Activated CD4-positive, alpha-beta T cell treated with anti-CD3 and anti-CD28 coated beads, Interleukin-2, Interleukin-4, amounts not matched to agents 100 ng/mL and 50 ng/mL, durations not matched to agents 16 hours and 8 hours (primary cell): Measurements from ENCODE around the gene EXOC1.
"Not testable (repeated sequence)": the region's sequence is repeated elsewhere in the genome, so short reads cannot be mapped to it uniquely, and the experiment has no call there.

Experiments
- DNase-seq: peaks from one replicate; pipeline ENCODE4 v3.0.0-alpha.2; 2020; ENCODE audit warnings: low spot score

The EXOC1 gene, protein sequence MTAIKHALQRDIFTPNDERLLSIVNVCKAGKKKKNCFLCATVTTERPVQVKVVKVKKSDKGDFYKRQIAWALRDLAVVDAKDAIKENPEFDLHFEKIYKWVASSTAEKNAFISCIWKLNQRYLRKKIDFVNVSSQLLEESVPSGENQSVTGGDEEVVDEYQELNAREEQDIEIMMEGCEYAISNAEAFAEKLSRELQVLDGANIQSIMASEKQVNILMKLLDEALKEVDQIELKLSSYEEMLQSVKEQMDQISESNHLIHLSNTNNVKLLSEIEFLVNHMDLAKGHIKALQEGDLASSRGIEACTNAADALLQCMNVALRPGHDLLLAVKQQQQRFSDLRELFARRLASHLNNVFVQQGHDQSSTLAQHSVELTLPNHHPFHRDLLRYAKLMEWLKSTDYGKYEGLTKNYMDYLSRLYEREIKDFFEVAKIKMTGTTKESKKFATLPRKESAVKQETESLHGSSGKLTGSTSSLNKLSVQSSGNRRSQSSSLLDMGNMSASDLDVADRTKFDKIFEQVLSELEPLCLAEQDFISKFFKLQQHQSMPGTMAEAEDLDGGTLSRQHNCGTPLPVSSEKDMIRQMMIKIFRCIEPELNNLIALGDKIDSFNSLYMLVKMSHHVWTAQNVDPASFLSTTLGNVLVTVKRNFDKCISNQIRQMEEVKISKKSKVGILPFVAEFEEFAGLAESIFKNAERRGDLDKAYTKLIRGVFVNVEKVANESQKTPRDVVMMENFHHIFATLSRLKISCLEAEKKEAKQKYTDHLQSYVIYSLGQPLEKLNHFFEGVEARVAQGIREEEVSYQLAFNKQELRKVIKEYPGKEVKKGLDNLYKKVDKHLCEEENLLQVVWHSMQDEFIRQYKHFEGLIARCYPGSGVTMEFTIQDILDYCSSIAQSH

DNA sequence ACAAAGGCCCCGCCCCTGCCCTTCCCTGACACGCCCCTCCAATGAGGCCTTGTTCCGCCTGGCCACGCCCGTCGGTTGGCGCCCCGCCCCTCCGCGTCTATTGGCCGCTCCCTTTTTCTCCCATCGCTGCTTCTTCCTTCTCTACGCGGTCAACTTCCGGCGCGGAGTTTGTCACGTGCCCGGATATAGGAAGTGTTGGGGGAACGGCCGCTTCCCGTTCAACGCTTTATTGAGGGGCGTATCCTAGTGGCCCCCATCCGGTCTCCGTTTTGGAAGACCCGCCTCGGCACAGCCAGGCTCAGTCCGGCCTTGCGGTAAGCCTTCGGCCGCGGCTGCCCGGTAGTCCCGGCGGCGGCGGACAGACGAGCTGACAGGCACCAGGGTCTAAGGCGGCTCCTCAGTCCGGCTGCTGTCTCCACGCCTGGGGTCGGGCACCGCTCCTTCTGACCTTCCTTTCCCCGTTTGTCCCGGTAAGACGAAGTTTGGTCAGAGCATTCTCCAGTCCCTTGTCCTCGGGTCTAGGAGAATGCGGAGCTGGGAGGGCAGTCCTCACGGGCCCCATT lies at the start of gene EXOC1:
Gene EXOC1, plus strand, starts transcription at position 165 of the 563 bp plus-strand sequence. CDS start 4,676 bp downstream, outside the sequence.
- DNase-seq: peak; percentile 97

DNA sequence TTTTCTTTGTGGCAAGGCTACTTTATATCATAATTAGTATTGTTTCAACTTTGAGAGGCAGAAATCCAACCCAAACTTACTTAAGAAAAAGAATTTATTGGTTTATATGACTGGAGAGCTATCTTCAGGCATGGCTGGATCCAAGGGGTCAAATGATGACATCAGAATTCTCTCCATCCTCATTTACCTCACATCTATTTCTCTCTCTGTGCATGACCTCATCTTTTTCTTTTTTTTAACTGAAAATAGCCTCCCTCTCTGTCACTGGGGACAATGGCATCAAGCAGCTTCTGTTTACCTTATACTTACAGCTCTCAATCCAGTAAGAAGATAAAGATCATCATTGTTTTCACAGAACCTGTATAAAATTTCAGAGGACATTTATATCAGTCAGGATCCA lies 45.9 kb upstream of the EXOC1 start:
- DNase-seq: no peak

DNA sequence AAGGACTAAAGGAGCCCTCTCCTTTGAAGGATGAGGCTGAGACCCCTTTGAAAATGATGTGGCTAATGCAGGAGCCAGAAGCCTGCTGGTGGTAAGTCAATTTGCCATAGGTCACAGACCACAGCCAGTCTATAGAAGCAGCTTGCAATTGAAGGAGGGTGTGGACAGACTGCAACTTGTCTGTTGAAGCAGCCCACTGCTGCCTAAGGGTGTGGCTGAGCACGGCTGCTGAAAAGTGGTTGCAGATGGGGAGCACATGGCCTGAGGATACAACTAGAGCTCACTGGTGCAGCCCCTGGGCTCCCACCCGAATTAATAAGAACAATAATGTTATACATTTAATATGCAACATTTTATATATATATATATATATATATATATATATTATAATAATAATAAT lies 45.3 kb upstream of the EXOC1 start:
- no peak for DNase-seq

DNA sequence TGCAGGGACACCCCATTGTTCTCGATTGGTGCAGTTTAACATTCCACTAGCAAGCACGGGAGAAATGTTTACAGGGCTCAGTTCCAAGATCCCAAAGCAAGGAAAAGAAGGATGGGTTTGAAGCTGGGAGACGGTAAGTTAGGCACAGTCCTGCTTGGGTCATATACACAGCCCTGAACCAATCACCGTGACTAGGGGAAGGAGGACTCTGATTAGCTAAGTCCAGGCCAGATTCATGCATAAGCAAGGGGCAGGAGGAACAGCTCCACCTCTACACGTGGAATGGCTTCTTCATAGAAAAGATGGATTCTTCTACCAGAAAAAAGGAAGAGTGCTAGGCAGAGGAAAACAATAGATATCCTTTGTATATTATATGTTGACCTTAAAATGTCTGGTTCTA lies 44.8 kb upstream of the EXOC1 start:
- no peak for DNase-seq

DNA sequence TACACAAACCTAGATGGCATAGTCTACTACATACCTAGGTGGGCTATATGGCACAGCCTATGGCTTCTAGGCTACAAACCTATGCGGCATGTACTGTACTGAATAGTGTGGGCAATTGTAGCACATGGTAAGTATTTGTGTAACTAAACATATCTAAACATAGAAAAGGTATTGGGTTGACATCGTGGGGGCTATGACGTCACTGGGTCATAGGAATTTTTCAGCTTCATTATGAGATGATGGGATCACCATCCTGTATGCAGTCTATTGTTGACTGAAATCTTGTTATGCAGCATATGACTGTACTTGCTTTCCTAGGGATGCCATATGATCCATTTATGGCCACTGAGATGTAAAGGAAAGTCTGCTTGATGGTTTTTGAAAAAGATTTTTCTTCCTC lies 35.8 kb upstream of the EXOC1 start:
- no peak for DNase-seq

DNA sequence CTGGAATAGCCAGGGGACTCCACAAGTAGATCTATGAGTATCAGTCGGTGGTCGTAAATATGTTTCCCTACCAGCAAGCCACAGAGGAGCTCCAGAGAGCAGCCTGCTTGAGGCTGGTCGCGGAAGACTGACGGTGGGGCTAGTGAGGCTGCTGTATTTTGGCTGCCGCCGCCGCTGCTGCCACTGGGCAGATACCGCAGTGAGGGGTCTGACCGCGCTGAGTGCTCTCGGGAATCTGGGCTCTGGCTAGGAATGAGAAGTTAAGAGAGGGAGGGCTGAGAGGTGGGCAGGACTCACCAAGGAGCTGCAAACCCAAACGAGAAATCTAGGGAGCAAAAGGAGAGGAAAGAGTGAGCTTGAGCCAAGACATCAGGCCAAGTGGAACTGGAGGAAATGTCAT lies 33.8 kb upstream of the EXOC1 start, which contains the start of gene EXOC1L:
Gene EXOC1L, plus strand, starts transcription at position 157 of the 400 bp plus-strand sequence. Its CDS starts 237 bp downstream, at position 394.
- DNase-seq: no peak

DNA sequence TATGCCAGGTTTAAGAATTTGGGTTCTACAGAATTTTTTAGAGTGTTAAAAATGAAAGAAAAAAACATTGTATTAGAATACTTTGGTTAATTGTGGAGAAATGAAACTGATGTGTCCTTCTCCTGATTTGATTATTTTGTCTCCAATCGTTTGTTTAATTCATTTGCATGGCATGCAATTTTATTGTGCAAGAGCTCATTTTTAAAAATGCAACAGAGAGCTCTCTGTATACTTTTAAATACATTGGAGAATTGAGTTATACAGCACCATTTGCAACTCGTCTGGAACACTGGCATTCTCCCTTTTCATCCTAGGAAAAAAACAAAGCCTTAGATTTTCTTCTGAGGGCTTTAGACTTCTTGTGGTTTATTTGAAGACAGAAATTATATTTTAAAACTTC lies 33.2 kb upstream of the EXOC1 start:
- DNase-seq: no peak

DNA sequence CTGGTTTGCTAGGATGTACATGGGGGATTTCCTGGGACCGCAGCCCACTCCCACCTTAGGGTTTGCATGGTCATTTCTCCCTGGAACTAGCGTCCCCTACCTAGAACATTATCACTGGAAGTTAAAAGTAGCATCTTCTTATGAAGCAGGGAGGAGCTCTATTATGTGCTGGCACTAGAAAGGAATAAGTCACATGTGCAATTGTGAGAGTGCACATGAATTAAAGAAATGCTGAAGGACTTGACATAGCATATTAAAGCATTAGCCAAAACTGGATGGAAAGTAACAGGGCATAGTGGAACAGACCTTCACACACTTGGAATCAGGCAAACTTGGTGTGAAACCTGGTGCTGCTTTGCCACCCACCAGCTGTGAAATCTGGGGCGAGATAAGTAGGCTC lies 31.1 kb upstream of the EXOC1 start:
- no peak for DNase-seq

DNA sequence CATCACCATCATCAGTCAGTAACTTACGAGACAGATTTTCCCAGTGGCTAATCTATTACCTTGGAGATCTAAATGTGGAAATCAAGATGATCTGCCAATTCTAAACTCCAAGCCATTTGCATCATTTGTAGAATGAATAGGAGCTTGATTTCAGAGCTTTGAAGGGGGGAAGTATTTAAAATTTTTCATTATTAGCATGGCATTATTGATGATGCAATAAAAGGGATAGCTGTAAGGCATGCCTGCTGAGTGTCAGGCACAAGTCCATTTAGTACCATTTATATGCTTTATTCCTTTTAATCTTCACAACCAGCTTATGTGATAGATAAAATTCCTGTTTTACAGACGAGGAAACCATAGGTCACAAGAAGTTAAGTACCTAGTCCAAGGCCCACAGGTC lies 28.6 kb upstream of the EXOC1 start:
- DNase-seq: no peak

DNA sequence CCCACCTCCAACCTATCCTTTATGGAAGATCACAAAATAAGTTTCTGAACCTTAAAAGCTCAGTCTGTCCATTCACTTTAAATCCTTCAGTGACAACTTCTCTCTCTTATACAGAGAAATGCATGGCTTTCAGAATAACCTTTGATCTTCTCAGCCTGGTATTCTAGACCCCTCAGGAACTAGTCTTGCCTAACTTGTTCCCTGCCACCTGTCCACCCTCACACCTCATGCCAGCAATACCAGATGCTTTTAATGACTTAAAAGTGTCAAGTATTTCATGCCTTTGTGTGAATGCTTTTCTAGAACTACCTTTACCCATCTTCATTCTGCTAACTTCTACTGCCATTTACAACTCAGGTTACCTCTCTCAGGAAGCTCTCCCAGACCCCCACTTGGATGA lies 26.5 kb upstream of the EXOC1 start:
- DNase-seq: no peak

DNA sequence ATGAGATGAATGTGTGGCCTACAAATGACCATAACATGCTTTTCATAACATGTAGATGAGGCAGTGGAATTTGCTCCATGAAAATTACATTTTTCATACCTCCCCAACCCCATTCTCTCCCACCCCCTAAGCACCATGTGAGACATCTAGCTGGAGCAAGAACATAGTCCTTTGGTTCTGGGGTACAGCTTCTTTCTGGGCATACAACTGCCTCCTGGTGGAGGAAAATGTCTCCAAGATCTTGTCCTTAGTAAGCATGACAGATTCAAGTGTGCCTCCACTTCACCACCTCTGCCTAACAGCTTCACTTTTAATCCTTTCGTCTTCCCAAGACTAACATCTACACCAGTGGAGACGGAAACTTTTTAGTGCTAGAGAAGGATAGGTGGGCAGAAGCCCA lies 25.9 kb upstream of the EXOC1 start:
- no peak for DNase-seq

DNA sequence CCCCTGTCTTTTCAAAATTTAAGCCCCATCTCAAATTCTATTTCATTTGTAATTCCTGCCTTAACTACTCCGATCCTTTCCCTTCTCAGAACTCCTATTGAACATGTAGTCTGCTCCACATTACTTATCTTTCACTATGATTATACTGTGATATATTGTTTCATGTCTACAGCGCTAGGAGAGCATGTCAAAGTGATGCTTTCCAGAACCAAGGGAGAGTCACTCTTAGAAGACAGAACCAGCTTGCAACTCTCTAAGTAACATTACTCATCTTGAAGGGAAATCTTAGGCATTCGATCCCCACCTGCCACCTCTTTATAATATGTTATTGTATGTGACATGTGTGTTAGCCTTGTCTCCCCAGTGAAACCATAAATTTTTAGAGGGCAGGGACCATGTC lies 23.4 kb upstream of the EXOC1 start:
- DNase-seq: no peak

DNA sequence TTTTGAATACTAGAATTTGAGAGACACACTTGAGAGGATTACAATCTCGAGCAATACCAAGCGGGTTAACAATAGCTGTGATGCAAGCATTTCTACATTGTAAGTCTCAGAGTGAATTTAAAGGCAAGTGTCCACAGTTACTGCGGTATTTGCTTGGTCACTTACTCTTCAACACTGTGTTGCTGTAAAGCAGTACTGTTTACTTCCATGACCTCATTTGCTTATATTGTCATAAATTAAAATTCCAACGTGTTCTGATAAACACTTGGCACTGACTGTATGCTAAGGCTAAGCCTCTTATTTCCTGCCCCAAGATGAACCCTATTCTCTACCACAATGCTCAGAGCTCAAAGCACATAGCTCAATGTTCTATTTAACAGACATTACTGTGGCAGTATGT lies 22.7 kb upstream of the EXOC1 start:
- no peak for DNase-seq

DNA sequence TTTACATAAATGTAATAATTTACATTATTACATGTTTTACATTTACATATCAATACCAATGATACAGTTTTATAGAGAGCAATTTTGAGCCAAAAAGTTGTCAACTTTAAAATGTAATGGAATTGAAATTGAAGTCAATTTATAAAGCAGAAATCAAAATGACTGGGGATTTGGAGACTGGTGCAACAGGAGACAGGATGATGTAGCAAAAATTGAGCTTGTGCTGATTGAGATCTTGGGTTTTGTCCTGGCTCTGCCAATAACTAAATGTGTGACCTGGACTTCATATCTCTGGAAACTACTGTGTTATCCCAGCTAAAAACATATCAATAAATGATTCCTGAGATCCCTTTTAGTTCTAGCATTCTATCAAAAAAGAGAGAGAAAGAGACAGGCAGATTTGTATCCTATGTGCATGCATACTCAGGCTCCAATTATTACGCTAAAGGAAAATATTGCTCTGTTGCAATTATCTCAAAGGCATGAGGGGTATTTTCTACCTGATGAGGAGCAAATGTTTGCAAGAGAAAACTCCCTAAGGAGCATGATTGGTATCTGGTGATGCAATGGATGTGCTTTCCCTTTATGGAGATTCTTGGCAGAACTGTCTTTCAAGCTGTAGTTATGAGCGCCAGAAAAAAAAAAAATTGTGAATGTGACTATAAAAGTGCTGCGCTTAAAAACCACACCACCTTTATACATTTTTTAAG lies 19.2 kb upstream of the EXOC1 start:
- DNase-seq: no peak

DNA sequence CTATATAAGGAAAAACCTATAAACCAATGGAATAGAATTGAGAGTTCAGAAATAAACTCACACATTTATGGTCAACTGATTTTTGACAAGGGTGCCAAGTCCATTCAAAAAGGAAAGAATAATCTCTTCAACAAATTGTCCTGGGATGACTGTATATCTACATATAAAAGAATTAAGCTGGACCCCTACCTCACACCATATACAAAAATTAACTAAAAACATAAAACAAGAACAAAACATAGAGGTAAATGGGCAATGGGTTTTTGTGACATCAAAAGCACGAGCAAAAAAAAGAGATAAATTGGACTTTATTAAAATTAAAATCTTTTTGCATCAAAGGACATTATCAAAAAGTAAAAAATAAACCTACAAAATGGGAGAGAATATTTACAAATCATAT lies 15.5 kb upstream of the EXOC1 start:
- no peak for DNase-seq

DNA sequence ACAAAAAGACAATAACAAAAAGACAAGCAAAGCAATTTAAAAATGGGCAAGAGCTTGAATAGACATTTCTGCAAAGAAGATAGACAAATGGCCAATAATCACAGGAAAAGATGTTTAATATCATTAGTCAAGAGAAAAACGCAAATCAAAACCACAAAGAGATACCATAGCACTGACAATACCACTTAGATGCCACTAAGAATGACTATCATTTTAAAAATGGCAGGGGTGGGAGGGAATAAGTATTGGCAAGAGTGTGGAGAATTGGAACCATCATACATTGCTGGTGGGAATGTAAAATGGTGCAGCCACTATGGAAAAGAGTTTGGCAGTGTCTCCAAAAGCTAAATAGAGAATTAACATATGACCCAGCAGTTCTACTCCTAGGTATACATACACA lies 15.1 kb upstream of the EXOC1 start:
- DNase-seq: no peak

DNA sequence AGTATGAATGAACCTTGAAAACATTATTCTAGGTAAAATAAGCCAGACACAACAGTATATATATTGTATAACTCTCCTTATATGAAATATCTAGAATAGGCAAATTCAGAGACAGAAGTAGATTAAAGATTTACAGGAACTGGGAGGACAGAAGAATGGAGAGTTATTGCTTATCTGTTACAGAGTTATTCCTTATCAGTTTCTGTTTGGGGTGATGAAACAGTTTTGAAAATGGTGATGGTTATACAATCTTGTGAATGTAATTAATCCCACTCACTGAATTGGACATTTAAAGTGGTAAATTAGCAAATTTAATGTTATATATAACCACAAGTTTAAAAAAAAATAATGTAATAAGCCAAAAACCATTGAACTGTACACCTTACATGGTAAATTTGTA lies 14.5 kb upstream of the EXOC1 start:
- DNase-seq: no peak

DNA sequence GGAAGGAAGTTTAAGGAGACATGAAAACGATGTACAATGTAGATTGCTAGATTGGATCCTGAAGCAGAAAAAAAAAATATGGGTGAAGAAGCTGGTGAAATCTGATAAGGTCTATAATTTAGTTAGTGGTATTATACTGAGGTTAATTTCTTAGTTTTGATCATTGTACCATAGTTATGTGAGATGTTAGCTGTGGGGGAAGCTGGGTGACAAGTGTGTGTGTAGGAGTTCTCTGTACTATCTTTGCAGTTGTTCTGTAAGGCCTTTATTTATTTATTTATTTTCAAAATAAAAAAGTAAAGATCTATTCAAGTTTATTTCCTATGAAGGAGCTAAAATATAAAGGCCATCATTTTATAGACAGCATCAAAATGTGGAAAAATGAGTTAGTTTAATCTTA lies 12.5 kb upstream of the EXOC1 start:
- no peak for DNase-seq

DNA sequence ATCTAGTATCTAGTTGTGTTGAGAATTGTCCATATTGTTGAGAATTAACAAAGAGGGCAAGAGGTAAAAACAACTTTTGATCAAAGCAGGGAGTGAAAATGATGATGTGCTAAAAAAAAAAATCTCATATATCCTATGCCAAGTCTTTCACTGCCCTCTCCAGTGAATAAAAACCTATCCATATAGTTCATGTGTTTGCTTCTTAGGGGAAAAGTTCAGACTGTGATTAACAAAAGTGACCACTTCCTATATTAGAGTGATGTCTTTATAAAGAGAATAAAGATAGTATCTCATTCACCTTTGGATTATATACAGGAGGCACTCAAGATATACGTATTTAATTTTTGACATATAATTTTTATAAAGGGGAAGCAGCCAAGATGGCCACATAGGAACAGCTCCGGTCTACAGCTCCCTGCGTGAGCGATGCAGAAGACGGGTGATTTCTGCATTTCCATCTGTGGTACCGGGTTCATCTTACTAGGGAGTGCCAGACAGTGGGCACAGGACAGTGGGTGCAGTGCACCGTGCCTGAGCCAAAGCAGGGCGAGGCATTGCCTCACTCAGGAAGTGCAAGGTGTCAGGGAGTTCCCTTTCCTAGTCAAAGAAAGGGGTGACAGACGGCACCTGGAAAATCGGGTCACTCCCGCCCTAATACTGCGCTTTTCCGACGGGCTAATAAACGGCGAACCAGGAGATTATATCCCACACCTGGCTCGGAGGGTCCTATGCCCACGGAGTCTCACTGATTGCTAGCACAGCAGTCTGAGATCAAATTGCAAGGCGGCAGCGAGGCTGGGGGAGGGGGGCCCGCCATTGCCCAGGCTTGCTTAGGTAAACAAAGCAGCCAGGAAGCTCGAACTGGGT lies 11.8 kb upstream of the EXOC1 start:
- DNase-seq: not testable (repeated sequence)

DNA sequence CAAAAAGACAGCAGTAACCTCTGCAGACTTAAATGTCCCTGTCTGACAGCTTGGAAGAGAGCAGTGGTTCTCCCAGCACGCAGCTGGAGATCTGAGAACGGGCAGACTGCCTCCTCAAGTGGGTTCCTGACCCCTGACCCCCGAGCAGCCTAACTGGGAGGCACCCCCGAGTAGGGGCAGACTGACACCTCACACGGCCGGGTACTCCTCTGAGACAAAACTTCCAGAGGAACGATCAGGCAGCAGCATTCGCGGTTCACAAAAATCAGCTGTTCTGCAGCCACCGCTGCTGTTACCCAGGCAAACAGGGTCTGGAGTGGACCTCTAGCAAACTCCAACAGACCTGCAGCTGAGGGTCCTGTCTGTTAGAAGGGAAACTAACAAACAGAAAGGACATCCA lies 11.1 kb upstream of the EXOC1 start:
- DNase-seq: not testable (repeated sequence)

DNA sequence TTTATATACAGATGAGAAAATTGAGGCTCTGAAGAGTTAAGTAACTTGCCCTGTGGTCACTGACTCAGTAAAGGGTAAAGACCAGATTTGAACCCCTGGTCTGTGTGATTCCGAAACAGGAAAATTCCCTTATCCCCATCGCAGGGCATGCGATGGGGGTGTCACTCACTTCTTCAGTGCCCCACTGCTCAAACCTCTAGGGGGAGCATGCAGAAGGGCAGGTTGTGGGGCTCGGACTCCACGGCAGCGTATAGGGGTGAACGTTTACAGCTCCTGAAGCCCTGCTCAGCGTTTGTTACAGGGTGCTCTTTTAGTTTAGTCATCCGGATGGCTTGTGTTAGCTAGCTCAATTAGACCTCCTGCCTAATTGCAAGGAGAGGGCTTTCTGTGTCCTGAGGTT lies 3.7 kb upstream of the EXOC1 start:
- DNase-seq: no peak
